ENCODE results near the gene GATA6.
"Not testable (repeated sequence)": the region's sequence is repeated elsewhere in the genome, so short reads cannot be mapped to it uniquely, and the experiment has no call there.

The GATA6 gene

GRCh38 chr18:22183698-22184170 is 14.3 kb downstream of the GATA6 start:
- no peak for DNase-seq

GRCh38 chr18:22184573-22184972 is 15.2 kb downstream of the GATA6 start:
- not testable (repeated sequence) for DNase-seq

DNA sequence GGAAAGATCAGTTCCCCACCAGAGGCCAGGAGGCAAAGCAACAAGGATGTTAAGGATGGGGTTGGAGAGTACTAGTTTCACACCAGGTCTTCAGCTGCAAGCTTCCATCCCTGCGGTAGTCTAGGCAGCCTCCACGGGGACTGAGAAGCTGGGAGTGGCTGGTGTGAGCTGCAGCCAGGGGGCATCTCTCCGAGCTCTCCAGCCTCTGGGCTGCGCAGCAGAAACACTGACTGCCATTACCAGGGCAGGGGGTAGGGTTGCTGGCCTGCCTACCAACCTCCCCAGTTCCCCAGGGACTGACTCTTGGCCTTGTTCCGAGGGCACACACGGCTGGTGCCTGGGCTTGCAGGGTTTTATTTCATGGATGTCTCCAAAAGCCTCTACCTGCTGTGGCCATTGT is 15.9 kb downstream of the GATA6 start:
- DNase-seq, result no peak

- DNase-seq, result no peak
These were observed 16.5 kb downstream of the GATA6 start for GRCh38 chr18:22185771-22186386.

GRCh38 chr18:22186484-22186971 is 17.1 kb downstream of the GATA6 start:
- DNase-seq, result no peak

- DNase-seq, result no peak
These were observed 19.3 kb downstream of the GATA6 start for GRCh38 chr18:22188559-22189267.

GRCh38 chr18:22189449-22190166 is 20.2 kb downstream of the GATA6 start:
- no peak for DNase-seq

- DNase-seq, result no peak
These were observed 21.9 kb downstream of the GATA6 start for GRCh38 chr18:22191346-22191695.

- no peak for DNase-seq
These were observed 22.5 kb downstream of the GATA6 start for GRCh38 chr18:22191923-22192322.

DNA sequence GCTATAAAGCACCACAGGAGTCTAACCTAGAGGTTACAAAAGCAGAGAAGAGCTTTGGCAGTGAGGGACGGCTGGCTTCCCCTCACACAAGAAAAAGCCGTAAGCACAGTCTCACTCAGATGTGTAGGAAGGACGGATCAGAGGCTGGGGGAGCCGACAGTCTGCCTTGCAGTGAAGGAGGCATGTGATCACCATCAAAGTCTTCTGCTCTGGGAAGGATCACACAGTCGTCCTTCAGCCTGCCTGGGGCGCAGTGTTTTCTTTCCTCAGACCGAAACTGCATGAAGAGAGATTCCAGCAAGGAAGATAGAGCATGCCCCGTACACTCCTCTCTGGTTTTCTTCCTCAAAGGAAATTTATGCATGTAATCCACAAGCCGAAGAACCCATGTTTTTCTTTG is 24.1 kb downstream of the GATA6 start:
- no peak for DNase-seq

DNA sequence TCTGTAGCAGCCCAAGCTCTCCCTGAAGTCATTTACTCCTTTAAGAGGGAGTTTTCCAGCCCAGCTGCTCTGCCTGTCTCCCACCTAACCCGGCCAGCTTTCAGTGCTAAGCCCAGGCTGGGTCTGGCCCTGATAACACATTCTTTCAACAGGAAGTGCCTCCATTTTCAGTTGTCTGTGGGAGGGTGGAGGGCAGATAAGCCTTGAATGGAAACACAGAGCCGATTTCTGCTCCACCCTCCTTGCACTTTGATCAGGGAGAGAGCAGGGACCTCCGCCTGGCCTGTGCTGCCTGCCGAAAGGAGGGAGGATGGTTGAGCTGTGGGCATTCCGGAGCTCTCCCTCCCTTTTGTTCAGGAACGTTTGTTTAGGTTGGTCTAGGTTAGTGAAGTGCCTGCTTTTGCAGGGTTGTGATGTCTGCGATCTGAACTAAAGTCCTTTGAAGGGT is 24.8 kb downstream of the GATA6 start:
- DNase-seq, result no peak

GRCh38 chr18:22195052-22195451 is 25.7 kb downstream of the GATA6 start:
- DNase-seq, result no peak

DNA sequence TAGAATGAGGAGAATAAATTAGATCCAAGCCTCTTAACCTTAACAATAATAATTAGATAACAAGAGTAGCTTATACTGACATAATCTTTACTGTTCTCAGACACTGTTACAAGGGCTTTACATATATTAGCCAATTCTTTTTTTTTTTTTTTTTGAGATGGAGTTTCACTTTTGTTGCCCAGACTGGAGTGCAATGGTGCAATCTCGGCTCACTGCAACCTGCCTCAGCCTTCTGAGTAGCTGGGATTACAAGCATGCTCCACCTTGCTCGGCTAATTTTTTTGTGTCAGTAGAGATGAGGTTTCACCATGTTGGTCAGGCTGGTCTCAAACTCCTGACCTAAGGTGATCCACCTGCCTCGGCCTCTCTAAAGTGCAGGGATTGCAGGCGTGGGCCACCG is 27.6 kb downstream of the GATA6 start:
- DNase-seq, result not testable (repeated sequence)

DNA sequence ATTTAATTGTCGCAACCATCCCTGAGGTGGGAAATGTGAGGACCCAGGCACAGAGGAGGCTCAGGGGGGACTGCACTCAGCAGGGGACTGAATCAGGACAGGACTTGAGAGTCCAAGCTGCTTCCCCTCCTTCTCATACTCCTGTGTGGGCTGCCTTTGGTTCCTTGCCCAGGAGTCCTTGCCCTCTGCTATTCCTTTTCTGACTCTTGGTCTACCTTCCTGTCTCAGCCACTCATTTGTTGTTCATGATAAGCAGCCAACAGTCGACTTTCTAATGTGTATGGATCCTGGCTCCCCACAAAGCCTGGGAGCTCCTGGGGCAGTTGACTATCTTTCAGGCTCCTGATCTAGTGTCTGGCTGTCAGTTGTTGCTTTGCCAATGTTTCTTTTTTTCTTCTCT is 28.3 kb downstream of the GATA6 start:
- no peak for DNase-seq

DNA sequence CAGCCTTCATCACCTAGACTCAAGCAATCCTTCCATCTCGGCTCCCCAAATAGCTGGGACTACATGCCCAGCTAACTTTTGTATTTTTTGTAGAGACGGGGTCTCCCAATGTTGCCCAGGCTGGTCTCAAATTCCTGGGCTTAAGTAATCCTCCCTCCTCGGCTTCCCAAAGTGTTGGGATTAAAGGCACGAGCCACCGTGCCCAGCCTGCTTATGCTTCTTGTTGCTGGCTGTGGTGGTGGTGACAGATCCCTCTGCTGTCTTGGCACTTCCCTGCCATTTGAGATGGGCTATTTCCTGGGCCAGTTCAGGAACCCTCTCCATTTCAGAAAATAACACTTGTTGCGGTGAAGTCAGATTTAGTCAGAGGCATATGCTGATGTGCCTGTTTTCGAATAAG is 28.8 kb downstream of the GATA6 start:
- no peak for DNase-seq

GRCh38 chr18:22199005-22199404 is 29.6 kb downstream of the GATA6 start:
- no peak for DNase-seq

DNA sequence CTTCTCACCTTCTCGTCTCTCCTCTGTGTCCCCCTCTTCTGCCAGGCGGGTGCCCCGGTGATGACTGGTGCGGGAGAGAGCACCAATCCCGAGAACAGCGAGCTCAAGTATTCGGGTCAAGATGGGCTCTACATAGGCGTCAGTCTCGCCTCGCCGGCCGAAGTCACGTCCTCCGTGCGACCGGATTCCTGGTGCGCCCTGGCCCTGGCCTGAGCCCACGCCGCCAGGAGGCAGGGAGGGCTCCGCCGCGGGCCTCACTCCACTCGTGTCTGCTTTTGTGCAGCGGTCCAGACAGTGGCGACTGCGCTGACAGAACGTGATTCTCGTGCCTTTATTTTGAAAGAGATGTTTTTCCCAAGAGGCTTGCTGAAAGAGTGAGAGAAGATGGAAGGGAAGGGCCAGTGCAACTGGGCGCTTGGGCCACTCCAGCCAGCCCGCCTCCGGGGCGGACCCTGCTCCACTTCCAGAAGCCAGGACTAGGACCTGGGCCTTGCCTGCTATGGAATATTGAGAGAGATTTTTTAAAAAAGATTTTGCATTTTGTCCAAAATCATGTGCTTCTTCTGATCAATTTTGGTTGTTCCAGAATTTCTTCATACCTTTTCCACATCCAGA is 31.3 kb downstream of the GATA6 start:
- no peak for DNase-seq

DNA sequence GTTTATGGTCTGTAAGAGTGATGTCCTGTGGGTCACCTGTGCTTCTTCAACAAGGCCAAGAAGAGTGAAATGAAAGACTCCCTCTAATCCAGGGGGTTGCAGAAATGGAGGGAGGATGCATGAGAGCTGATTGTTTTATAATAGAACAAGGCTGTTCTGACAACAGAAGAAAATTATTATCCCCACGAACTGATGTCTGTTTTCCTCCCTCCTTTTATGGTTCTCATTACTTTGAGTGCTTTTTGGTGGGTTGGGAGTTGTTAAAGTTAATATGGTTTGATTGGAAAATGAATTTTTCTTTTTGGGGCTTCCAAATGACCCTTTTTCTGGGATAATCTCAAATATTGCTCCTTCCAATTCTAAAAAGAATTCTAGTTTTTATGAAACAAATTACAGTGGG is 33.6 kb downstream of the GATA6 start:
- DNase-seq, result no peak

DNA sequence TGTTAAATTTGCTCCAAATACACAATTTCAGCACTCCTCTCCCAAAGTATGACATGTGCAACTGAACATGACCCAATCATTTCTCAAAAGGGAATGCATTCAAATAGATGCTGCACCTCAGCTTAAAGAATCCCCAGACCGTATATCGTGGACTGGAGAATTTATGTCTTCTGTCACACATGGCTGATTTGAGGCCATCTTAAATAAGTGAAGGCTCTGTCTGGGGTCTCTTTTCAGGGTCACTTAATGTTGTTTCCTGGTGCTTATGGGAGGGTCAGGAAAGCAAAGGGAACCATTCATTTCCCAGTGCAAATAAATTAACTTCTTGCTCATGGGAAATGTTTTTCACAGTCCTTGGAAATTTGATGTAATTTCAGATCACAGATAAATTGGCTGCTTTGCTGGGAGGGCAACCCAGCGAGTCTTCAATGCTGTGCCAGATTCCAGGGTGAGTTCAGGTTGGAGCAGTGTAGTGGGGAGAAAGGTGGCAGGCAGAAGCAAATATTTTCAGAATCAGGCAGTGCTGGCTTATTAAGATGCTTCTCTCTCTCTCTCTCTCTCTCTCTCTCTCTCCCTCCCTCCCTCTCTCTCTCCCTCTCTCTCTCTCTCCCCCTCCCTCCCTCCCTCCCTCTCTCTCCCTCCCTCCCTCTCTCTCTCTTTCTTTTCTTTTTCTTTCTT is 34.3 kb downstream of the GATA6 start:
- no peak for DNase-seq

DNA sequence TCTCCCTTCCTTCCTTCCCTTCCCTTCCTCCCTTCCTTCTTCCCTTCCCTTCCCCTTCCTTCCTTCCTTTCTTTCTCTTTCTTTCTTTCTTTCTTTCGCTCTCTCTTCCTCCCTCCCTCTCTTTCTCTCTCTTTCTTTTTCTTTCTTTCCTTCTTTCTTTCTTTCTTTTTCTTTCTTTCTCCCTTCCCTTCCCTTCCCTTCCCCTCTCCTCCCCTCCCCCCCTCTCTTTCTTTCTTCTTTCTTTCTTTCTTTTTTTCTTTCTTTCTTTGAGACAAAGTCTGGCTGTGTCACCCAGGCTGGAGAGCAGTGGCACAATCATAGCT is 34.8 kb downstream of the GATA6 start:
- DNase-seq, result no peak

DNA sequence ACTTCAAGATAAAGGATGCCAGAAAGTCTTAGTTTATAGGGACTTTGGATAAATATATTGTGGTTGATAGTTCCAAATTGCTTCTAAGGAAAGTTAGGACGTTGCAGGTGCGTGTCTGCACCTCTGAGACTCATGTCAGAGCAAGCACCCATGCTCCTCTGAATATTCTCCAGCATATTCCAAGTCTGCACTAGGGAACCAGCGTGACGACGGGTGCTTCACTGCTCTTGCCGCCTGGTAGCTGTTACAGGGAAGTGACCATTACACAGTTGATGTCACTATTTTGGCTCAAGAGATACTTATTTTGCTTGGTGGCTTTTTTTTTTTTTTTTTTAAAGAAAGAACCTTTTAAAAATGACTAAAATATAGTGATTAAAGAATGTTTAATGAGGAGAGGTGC is 35.6 kb downstream of the GATA6 start:
- DNase-seq, result no peak

DNA sequence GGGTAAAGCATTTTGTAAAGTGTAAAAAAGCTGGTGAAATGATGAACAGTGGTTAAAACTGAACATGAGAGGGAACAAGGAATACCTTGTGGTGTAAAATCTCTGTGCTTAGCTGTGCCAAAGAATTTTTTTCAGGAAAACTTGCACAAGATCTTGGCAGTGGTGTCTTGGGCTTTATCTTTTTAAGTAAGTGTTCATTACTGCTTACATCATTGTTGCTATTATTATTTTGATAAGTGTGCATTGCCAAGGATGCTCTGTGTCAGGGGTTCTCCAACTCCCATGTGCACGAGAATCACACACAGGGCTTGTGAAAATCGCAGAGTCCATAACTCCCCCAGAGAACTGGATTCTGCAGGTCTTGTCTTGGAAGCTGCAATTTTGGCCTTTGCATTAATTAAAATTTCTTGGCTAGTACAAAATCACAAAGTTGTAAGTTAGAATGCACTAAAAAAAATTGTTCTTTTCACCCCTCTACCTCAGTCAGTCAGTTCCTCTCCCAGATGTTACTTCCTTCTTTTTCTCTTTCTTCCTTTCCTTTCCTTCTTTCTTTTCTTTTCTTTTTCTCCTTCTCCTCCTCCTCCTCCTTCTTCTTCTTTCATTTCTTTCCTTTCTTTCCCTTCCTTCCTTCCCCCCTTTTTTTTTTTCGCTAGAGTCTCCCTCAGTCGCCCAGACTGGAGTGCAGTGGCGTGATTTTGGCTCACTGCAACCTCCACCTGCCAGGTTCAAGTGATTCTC is 37.8 kb downstream of the GATA6 start:
- DNase-seq, result no peak

Measured in activated T-cell treated with anti-CD3 and anti-CD28 coated beads, Interleukin-2, amount 50 U/mL, for 1 hour (primary cell).